ENCODE results near the gene CACFD1. TPM values are rescaled to one million over a fixed set of nuclear protein-coding genes. Genes with fewer than 3 reads are reported as not detected.

CACFD1 gene
- total and polyA plus RNA-seq, 2 of the 13 experiments (the other 11 are each of a cell fraction or from before 2014, with no cell fraction given), result 13.8 to 14.6 TPM

- TF ChIP-seq, protein P1, sequence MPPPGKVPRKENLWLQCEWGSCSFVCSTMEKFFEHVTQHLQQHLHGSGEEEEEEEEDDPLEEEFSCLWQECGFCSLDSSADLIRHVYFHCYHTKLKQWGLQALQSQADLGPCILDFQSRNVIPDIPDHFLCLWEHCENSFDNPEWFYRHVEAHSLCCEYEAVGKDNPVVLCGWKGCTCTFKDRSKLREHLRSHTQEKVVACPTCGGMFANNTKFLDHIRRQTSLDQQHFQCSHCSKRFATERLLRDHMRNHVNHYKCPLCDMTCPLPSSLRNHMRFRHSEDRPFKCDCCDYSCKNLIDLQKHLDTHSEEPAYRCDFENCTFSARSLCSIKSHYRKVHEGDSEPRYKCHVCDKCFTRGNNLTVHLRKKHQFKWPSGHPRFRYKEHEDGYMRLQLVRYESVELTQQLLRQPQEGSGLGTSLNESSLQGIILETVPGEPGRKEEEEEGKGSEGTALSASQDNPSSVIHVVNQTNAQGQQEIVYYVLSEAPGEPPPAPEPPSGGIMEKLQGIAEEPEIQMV (CRISPR knock-in tag; IDR thresholded peaks at IDR 0.05; ENCODE audit: low read depth), result no peak
- TF ChIP-seq SMC3 (IDR thresholded peaks at IDR 0.05; ENCODE audit: low read length) (no peak), SYNCRIP (IDR thresholded peaks at IDR 0.05; ENCODE audit: insufficient read depth, low read depth, low read length) (no peak), EEA1 (CRISPR knock-in tag; IDR thresholded peaks at IDR 0.05; ENCODE audit: borderline replicate concordance) (peak; percentile 87; the same call in 1 of the 2 replicates), ZNF20 (CRISPR knock-in tag; IDR thresholded peaks at IDR 0.05) (no peak), ELF4 (CRISPR knock-in tag; IDR thresholded peaks at IDR 0.05; ENCODE audit: borderline replicate concordance) (no peak), ZNF879 (CRISPR knock-in tag; IDR thresholded peaks at IDR 0.05) (0 out of 2 replicates have a peak, but pooled peaks have one; percentile 80), RERE (CRISPR knock-in tag; IDR thresholded peaks at IDR 0.05; ENCODE audit: low read depth) (0 out of 2 replicates have a peak, but pooled peaks have one; percentile 76), ZBTB46 (CRISPR knock-in tag; IDR thresholded peaks at IDR 0.05; ENCODE audit: borderline replicate concordance) (no peak), TBX3 (IDR thresholded peaks at IDR 0.05; ENCODE audit: borderline replicate concordance) (no peak), ONECUT2 (CRISPR knock-in tag; IDR thresholded peaks at IDR 0.05) (0 out of 2 replicates have a peak, but pooled peaks have one; percentile 49), MBNL3 (CRISPR knock-in tag; conservative IDR thresholded peaks at IDR 0.05) (no peak), FLYWCH1 (CRISPR knock-in tag; IDR thresholded peaks at IDR 0.05) (no peak), ZNF207 (IDR thresholded peaks at IDR 0.05; ENCODE audit: borderline replicate concordance) (no peak), MIER3 (CRISPR knock-in tag; IDR thresholded peaks at IDR 0.05; ENCODE audit: borderline replicate concordance) (peak; percentile 79; the same call in 1 of the 2 replicates), ZBTB1 (CRISPR knock-in tag; IDR thresholded peaks at IDR 0.05; ENCODE audit: borderline replicate concordance) (no peak), TBP (CRISPR knock-in tag; IDR thresholded peaks at IDR 0.05) (no peak; the same call in 1 of the 2 replicates)
- TF ChIP-seq, protein P2, sequence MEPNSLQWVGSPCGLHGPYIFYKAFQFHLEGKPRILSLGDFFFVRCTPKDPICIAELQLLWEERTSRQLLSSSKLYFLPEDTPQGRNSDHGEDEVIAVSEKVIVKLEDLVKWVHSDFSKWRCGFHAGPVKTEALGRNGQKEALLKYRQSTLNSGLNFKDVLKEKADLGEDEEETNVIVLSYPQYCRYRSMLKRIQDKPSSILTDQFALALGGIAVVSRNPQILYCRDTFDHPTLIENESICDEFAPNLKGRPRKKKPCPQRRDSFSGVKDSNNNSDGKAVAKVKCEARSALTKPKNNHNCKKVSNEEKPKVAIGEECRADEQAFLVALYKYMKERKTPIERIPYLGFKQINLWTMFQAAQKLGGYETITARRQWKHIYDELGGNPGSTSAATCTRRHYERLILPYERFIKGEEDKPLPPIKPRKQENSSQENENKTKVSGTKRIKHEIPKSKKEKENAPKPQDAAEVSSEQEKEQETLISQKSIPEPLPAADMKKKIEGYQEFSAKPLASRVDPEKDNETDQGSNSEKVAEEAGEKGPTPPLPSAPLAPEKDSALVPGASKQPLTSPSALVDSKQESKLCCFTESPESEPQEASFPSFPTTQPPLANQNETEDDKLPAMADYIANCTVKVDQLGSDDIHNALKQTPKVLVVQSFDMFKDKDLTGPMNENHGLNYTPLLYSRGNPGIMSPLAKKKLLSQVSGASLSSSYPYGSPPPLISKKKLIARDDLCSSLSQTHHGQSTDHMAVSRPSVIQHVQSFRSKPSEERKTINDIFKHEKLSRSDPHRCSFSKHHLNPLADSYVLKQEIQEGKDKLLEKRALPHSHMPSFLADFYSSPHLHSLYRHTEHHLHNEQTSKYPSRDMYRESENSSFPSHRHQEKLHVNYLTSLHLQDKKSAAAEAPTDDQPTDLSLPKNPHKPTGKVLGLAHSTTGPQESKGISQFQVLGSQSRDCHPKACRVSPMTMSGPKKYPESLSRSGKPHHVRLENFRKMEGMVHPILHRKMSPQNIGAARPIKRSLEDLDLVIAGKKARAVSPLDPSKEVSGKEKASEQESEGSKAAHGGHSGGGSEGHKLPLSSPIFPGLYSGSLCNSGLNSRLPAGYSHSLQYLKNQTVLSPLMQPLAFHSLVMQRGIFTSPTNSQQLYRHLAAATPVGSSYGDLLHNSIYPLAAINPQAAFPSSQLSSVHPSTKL (CRISPR knock-in tag; IDR thresholded peaks at IDR 0.05), result peak; percentile 87
These were observed 46.9 kb downstream of the CACFD1 start (continued) for GRCh38 chr9:133506653-133507038.

Measured in HepG2 (cell line).